Measurements from ENCODE around the gene RHOH. TPM values are rescaled to one million over a fixed set of nuclear protein-coding genes. Genes with fewer than 3 reads are reported as not detected.

Gene RHOH
- total and polyA plus RNA-seq, 5 donors from 2014 or later = 360 to 645 (median 432) TPM

GRCh38 chr4:40200875-40201801 lies 4.3 kb downstream of the RHOH start:
- peaks cover 79% of the 10 kb centered on the region for H3K36me3 Mint-ChIP-seq
- H3K27ac Mint-ChIP-seq = peak overlapping the region; percentile 93 to 99 (median 99)
- H3K4me3 ChIP-seq (ENCODE audit: low read depth, low read length) = peak overlapping the region; percentile 97
- peaks cover 10% of the 10 kb centered on the region for H3K27me3 Mint-ChIP-seq
- DNase-seq = peak in 2 of 3 donors; percentile 53 to 90
- ATAC-seq (ENCODE audit: low read depth in 2 of 2) = peak; percentile 39 to 45
- peak overlapping the region; percentile 100 for H3K27ac ChIP-seq (ENCODE audit: insufficient read depth, low read length, poor library complexity, severe bottlenecking)
- H3K4me1 ChIP-seq (ENCODE audit: control insufficient read depth, insufficient read depth, low read length, poor library complexity, severe bottlenecking) = peaks cover 66% of the 10 kb centered on the region
- H3K9me3 Mint-ChIP-seq = peaks cover 0 to 6% (median 0%) of the 10 kb centered on the region in 7 donors
- H3K27me3 ChIP-seq (ENCODE audit: control insufficient read depth, insufficient read depth, low read length) = no peaks in the 10 kb centered on the region
- H3K4me1 Mint-ChIP-seq = peaks cover 15 to 41% (median 29%) of the 10 kb centered on the region in 4 donors
- H3K36me3 ChIP-seq (ENCODE audit: control insufficient read depth, insufficient read depth, low read length) = peaks cover 18% of the 10 kb centered on the region
- peak overlapping the region; percentile 97 to 99 (median 98) for H3K4me3 Mint-ChIP-seq
- no peaks in the 10 kb centered on the region for H3K9me3 ChIP-seq (ENCODE audit: control insufficient read depth in 2 of 2, low read length in 2 of 2)

- no peaks in the 10 kb centered on the region for H3K9me3 ChIP-seq (ENCODE audit: control insufficient read depth in 2 of 2, low read length in 2 of 2)
- Mint-ChIP-seq H3K9me3 (peaks cover 0 to 6% (median 0%) of the 10 kb centered on the region in 7 donors), H3K4me1 (peaks cover 19 to 45% (median 28%) of the 10 kb centered on the region in 4 donors), H3K36me3 (peaks cover 79% of the 10 kb centered on the region), H3K27me3 (peaks cover 10% of the 10 kb centered on the region), H3K4me3 (peak overlapping the region; percentile 97 to 99 (median 98)), H3K27ac (peak overlapping the region; percentile 97 to 99 (median 99))
- H3K4me3 ChIP-seq (ENCODE audit: low read depth, low read length) = peak overlapping the region; percentile 97
- no peaks in the 10 kb centered on the region for H3K27me3 ChIP-seq (ENCODE audit: control insufficient read depth, insufficient read depth, low read length)
- peaks cover 18% of the 10 kb centered on the region for H3K36me3 ChIP-seq (ENCODE audit: control insufficient read depth, insufficient read depth, low read length)
- DNase-seq (peak in 1 of 3 donors; percentile 3), ATAC-seq (ENCODE audit: low read depth in 2 of 2) (no peak)
- H3K4me1 ChIP-seq (ENCODE audit: control insufficient read depth, insufficient read depth, low read length, poor library complexity, severe bottlenecking) = peaks cover 68% of the 10 kb centered on the region
- peak overlapping the region; percentile 100 for H3K27ac ChIP-seq (ENCODE audit: insufficient read depth, low read length, poor library complexity, severe bottlenecking)
These were observed 5.1 kb downstream of the RHOH start for GRCh38 chr4:40201898-40202297.

GRCh38 chr4:40202474-40202873 lies 5.6 kb downstream of the RHOH start:
- DNase-seq (peak in 1 of 3 donors; percentile 65), ATAC-seq (ENCODE audit: low read depth in 2 of 2) (no peak)
- peaks cover 82% of the 10 kb centered on the region for H3K36me3 Mint-ChIP-seq
- H3K4me1 Mint-ChIP-seq = peaks cover 19 to 51% (median 32%) of the 10 kb centered on the region in 4 donors
- H3K27me3 Mint-ChIP-seq = peaks cover 10% of the 10 kb centered on the region
- Histone ChIP-seq H3K4me3 (ENCODE audit: low read depth, low read length) (peak overlapping the region; percentile 97), H3K27ac (ENCODE audit: insufficient read depth, low read length, poor library complexity, severe bottlenecking) (peak overlapping the region; percentile 100), H3K36me3 (ENCODE audit: control insufficient read depth, insufficient read depth, low read length) (peaks cover 21% of the 10 kb centered on the region), H3K27me3 (ENCODE audit: control insufficient read depth, insufficient read depth, low read length) (no peaks in the 10 kb centered on the region), H3K4me1 (ENCODE audit: control insufficient read depth, insufficient read depth, low read length, poor library complexity, severe bottlenecking) (peaks cover 73% of the 10 kb centered on the region), H3K9me3 (ENCODE audit: control insufficient read depth in 2 of 2, low read length in 2 of 2) (no peaks in the 10 kb centered on the region)
- H3K4me3 Mint-ChIP-seq = peak overlapping the region; percentile 97 to 99 (median 98)
- peak overlapping the region; percentile 97 to 99 (median 99) for H3K27ac Mint-ChIP-seq
- H3K9me3 Mint-ChIP-seq = peaks cover 0 to 6% (median 0%) of the 10 kb centered on the region in 7 donors

GRCh38 chr4:40204507-40205258 lies 7.9 kb downstream of the RHOH start:
- H3K4me1 ChIP-seq (ENCODE audit: control insufficient read depth, insufficient read depth, low read length, poor library complexity, severe bottlenecking) = peaks cover 84% of the 10 kb centered on the region
- ATAC-seq (ENCODE audit: low read depth in 2 of 2) (no peak), DNase-seq (no peak)
- no peaks in the 10 kb centered on the region for H3K27me3 Mint-ChIP-seq
- peak overlapping the region; percentile 97 to 99 (median 98) for H3K4me3 Mint-ChIP-seq
- peaks cover 21% of the 10 kb centered on the region for H3K36me3 ChIP-seq (ENCODE audit: control insufficient read depth, insufficient read depth, low read length)
- H3K27me3 ChIP-seq (ENCODE audit: control insufficient read depth, insufficient read depth, low read length) = no peaks in the 10 kb centered on the region
- peak overlapping the region; percentile 97 for H3K4me3 ChIP-seq (ENCODE audit: low read depth, low read length)
- H3K27ac Mint-ChIP-seq = peak overlapping the region; percentile 99 to 100 (median 99)
- peaks cover 67% of the 10 kb centered on the region for H3K36me3 Mint-ChIP-seq
- H3K9me3 ChIP-seq (ENCODE audit: control insufficient read depth in 2 of 2, low read length in 2 of 2) = no peaks in the 10 kb centered on the region
- H3K9me3 Mint-ChIP-seq = peaks cover 0 to 3% (median 0%) of the 10 kb centered on the region in 7 donors
- peak overlapping the region; percentile 100 for H3K27ac ChIP-seq (ENCODE audit: insufficient read depth, low read length, poor library complexity, severe bottlenecking)
- peaks cover 27 to 65% (median 40%) of the 10 kb centered on the region in 4 donors for H3K4me1 Mint-ChIP-seq

- H3K27me3 ChIP-seq (ENCODE audit: control insufficient read depth, insufficient read depth, low read length) = no peaks in the 10 kb centered on the region
- Mint-ChIP-seq H3K27me3 (no peaks in the 10 kb centered on the region), H3K9me3 (peaks cover 0 to 3% (median 0%) of the 10 kb centered on the region in 7 donors), H3K4me1 (peaks cover 32 to 73% (median 48%) of the 10 kb centered on the region in 4 donors), H3K36me3 (peaks cover 65% of the 10 kb centered on the region), H3K4me3 (peak overlapping the region; percentile 97 to 99 (median 98)), H3K27ac (peak overlapping the region; percentile 99 to 100 (median 99))
- DNase-seq (peak in 1 of 3 donors; percentile 73), ATAC-seq (ENCODE audit: low read depth in 2 of 2) (peak; percentile 22 to 28)
- peak overlapping the region; percentile 97 for H3K4me3 ChIP-seq (ENCODE audit: low read depth, low read length)
- peaks cover 23% of the 10 kb centered on the region for H3K36me3 ChIP-seq (ENCODE audit: control insufficient read depth, insufficient read depth, low read length)
- H3K4me1 ChIP-seq (ENCODE audit: control insufficient read depth, insufficient read depth, low read length, poor library complexity, severe bottlenecking) = peaks cover 84% of the 10 kb centered on the region
- no peaks in the 10 kb centered on the region for H3K9me3 ChIP-seq (ENCODE audit: control insufficient read depth in 2 of 2, low read length in 2 of 2)
- peak overlapping the region; percentile 100 for H3K27ac ChIP-seq (ENCODE audit: insufficient read depth, low read length, poor library complexity, severe bottlenecking)
These were observed 8.7 kb downstream of the RHOH start for GRCh38 chr4:40205259-40206198.

- ATAC-seq (ENCODE audit: low read depth in 2 of 2) (no peak), DNase-seq (no peak)
- Mint-ChIP-seq H3K4me3 (peak overlapping the region; percentile 97 to 99 (median 98)), H3K27ac (peak overlapping the region; percentile 99 to 100 (median 99)), H3K4me1 (peaks cover 37 to 78% (median 54%) of the 10 kb centered on the region in 4 donors), H3K27me3 (no peaks in the 10 kb centered on the region), H3K9me3 (peaks cover 0 to 3% (median 0%) of the 10 kb centered on the region in 7 donors), H3K36me3 (peaks cover 62% of the 10 kb centered on the region)
- H3K36me3 ChIP-seq (ENCODE audit: control insufficient read depth, insufficient read depth, low read length) = peaks cover 24% of the 10 kb centered on the region
- peaks cover 85% of the 10 kb centered on the region for H3K4me1 ChIP-seq (ENCODE audit: control insufficient read depth, insufficient read depth, low read length, poor library complexity, severe bottlenecking)
- no peaks in the 10 kb centered on the region for H3K9me3 ChIP-seq (ENCODE audit: control insufficient read depth in 2 of 2, low read length in 2 of 2)
- no peaks in the 10 kb centered on the region for H3K27me3 ChIP-seq (ENCODE audit: control insufficient read depth, insufficient read depth, low read length)
- peak overlapping the region; percentile 97 for H3K4me3 ChIP-seq (ENCODE audit: low read depth, low read length)
- H3K27ac ChIP-seq (ENCODE audit: insufficient read depth, low read length, poor library complexity, severe bottlenecking) = peak overlapping the region; percentile 100
These were observed 9.6 kb downstream of the RHOH start for GRCh38 chr4:40206426-40206825.

Measured in CD4-positive, CD25-positive, alpha-beta regulatory T cell (primary cell).